Measurements from ENCODE around the gene NIN. TPM values are rescaled to one million over a fixed set of nuclear protein-coding genes. Genes with fewer than 3 reads are reported as not detected.

NIN gene
- total RNA-seq, 1 donor from 2014 or later, result 68.9 TPM

DNA sequence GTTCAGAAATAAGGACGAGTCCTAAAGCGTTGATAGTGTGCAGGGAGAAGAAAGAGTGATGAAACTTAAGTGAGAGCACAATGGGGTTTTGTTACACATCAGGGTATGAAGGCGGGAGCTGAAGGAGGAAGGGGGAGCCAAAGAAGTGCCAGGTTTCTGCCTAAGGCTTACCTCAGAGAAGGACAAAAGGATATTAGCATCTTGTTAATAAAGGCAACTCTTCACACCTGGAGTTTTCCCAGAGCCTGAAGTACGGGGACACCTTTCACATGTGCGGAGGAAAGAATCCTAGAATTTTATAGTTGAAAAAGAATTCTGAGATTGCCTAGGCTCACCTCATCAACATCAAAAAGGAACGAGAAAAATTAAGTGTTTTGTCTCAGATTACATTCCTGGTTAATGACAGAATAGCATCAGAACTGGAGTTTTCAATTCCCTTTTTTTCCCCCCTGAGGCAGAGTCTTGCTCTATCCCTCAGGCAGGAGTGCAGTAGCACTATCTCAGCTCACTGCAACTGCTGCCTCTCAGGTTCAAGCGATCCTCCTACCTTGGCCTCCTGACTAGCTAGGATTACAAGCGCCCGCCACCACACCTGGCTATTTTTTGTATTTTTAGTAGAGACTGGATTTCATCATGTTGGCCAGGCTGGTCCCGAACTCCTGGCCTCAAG is 160.6 kb downstream of the NIN start:
- intact Hi-C loops (cut with micrococcal nuclease), result no loop called here

Other genes with a start within 250 kb of the NIN start
- 5.9 and 6.2 TPM in 2 replicates for gene SAV1, start 162.9 kb downstream of the NIN start, total RNA-seq
- gene ABHD12B, start 40.9 kb upstream of the NIN start, total RNA-seq, result 0.14 TPM in 1 of 2 replicates, not detected in the other
- 0.66 and 1.0 TPM in 2 replicates for gene PYGL, start 113.3 kb upstream of the NIN start, total RNA-seq

All from T-helper 2 cell treated with Interferon-gamma antibody and Interleukin-4, amounts not matched to agents 100 ng/mL and 5 ng/mL, for 36 hours (primary cell).